ENCODE measurements around the gene GOLGA5.
"Not testable (repeated sequence)": the region's sequence is repeated elsewhere in the genome, so short reads cannot be mapped to it uniquely, and the experiment has no call there.

GOLGA5 gene

DNA sequence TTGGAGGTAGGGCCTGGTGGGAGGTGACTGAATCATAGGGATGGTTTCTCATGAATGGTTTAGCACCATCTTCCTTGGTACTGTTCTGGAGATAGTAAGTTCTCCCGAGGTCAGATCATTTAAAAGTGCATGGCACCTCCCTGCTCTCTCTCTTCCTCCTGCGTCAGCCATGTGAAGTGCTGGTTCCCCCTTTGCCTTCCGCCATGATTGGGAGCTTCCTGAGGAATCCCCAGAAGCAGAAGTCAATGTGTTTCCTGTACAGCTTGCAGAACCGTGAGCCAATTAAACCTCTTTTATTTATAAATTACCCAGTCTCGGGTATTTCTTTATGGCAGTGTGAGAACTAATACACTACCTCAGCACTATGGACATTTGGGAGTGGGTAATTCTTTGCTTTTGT, 40.9 kb upstream of the GOLGA5 start:
- TF ChIP-seq, protein P1, sequence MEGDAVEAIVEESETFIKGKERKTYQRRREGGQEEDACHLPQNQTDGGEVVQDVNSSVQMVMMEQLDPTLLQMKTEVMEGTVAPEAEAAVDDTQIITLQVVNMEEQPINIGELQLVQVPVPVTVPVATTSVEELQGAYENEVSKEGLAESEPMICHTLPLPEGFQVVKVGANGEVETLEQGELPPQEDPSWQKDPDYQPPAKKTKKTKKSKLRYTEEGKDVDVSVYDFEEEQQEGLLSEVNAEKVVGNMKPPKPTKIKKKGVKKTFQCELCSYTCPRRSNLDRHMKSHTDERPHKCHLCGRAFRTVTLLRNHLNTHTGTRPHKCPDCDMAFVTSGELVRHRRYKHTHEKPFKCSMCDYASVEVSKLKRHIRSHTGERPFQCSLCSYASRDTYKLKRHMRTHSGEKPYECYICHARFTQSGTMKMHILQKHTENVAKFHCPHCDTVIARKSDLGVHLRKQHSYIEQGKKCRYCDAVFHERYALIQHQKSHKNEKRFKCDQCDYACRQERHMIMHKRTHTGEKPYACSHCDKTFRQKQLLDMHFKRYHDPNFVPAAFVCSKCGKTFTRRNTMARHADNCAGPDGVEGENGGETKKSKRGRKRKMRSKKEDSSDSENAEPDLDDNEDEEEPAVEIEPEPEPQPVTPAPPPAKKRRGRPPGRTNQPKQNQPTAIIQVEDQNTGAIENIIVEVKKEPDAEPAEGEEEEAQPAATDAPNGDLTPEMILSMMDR (conservative IDR thresholded peaks at IDR 0.05) = no peak
- TF ChIP-seq ZFX (IDR thresholded peaks at IDR 0.05) = no peak
- no peak overlapping the region for H3K27ac ChIP-seq

DNA sequence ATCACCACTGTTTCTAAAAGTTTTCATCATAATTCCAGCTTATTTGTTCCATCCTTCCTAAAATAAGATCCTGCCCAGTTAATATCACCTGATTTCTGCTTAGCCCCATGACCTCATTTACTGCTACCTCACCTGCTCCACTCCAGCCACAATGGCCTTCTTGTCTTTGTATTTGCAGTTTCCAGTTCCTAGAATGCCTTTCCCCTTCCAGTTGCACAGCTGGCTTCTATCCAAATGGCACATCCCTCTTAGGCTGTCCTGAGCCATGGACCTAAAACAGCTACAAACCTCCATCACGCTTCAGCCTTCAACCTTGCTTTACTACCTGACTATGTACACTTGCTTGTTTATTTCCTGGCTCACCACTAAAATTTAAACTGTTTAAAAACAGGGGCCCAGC, 39.1 kb upstream of the GOLGA5 start:
- TF ChIP-seq, protein P1 (conservative IDR thresholded peaks at IDR 0.05) = no peak
- TF ChIP-seq ZFX (IDR thresholded peaks at IDR 0.05) = no peak

DNA sequence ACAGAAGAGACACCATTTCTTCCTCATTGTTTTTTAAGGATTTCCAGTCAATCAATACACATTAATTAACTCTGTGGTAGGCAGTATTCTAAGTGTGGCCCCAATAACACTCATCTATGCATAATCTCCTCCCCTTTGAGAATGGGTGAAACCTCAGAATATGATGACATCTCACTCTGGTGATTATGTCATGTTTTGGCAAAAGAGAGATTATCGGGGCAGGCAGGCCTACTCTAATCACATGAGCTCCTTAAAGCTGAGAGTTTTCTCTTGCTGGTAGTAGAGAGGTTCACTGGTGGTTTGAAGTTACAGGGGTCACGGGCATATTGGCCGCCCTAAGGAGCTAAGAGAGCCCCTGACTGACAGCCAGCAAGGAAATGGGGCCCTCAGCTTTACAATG, 38.6 kb upstream of the GOLGA5 start:
- H3K27ac ChIP-seq = no peak overlapping the region
- TF ChIP-seq, protein P1 (conservative IDR thresholded peaks at IDR 0.05) = no peak
- no peak for TF ChIP-seq ZFX (IDR thresholded peaks at IDR 0.05)

More for the DNA sequence above, 39.1 kb upstream of the GOLGA5 start:
- no peak overlapping the region for H3K27ac ChIP-seq

DNA sequence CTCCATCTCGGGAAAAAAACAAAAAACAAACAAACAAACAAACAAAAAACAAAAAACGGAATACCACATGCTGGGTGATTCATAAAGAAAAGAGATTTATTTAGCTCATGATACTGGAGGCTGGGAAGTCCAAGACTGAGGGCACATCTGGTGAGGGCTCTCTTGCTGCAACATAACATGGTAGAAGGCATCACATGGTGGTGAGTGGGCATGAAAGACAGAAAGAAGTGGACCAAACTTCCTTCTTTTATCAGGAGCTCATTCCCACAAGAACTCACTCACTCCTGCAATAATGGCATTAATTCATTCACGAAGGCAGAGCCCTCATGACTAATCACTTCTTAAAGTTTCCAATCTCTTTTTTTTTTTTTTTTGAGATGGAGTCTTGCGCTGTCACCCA, 37.7 kb upstream of the GOLGA5 start:
- no peak overlapping the region for H3K27ac ChIP-seq
- TF ChIP-seq ZFX (IDR thresholded peaks at IDR 0.05) = no peak
- TF ChIP-seq, protein P1 (conservative IDR thresholded peaks at IDR 0.05) = no peak

DNA sequence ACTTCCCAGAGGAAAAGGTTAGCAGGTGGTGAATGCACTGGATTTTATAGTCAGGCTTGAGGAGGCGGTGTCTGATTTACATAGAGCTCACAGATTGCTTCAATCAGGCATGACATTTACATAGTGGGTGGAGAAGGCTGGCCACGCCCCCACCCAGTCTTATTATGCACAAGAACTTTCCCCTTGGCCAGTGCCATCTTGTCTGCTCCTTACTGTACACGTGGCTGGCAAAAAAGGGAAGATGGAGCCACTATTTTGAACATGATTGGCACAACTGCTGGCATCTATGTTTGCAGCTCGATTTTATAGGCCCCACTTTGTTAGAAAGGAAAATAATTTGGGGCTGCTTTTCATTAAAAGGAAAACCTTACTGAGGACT, 34.8 kb upstream of the GOLGA5 start:
- TF ChIP-seq ZFX (IDR thresholded peaks at IDR 0.05) = no peak
- TF ChIP-seq, protein P1 (conservative IDR thresholded peaks at IDR 0.05) = no peak
- no peak overlapping the region; the same call in 1 of the 2 replicates for H3K27ac ChIP-seq

DNA sequence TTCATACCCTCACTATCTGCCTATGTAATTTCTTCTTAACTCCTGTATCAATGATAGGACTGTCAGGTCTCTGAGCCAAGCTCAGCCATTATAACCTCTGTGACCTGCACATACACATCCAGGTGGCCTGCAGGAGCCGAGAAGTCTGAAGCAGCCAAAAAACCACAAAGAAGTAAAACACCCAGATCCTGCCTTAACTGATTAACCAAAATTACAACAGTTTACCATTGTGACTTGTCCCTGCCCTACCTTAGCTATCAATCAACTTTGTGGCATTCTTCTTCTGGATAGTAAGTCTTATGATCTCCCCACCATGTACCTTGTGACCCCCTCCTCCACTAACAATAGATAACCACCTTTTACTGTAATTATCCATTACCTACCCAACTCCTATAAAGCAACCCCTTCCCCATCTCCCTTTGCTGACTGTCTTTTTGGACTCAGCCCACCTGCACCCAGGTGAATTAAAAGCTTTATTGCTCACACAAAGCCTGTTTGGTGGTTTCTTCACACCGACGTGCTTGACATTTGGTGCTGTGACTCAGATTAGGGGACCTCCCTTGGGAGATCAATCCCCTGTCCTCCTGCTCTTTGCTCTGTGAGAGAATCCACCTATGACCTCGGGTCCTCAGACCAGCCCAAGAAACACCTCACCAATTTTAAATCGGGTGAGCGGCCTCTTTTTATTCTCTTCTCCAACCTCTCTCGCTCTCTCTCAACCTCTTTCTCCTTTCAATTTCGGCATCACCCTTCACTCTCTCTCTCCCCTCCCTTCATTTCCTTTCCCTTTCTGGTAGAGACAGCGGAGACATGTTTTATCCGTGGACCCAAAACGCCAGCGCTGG, 34.2 kb upstream of the GOLGA5 start:
- no peak overlapping the region; the same call in 1 of the 2 replicates for H3K27ac ChIP-seq

DNA sequence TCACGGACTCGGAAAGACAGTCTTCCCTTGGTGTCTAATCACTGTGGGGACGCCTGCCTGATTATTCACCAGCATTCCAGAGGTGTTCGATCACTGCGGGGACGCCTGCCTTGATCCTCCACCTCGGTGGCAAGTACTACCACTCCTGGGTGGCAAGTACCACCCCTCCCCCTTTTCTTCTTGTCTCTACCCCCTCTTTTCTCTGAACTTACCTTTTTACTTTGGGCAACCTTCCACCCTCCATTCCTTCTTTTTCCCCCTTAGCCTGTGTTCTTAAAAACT, 33.6 kb upstream of the GOLGA5 start:
- no peak overlapping the region for H3K27ac ChIP-seq
- TF ChIP-seq ZFX (IDR thresholded peaks at IDR 0.05) = no peak
- TF ChIP-seq, protein P1 (conservative IDR thresholded peaks at IDR 0.05) = no peak

More for the DNA sequence above, 34.2 kb upstream of the GOLGA5 start:
- TF ChIP-seq, protein P1 (conservative IDR thresholded peaks at IDR 0.05) = no peak
- no peak for TF ChIP-seq ZFX (IDR thresholded peaks at IDR 0.05)

DNA sequence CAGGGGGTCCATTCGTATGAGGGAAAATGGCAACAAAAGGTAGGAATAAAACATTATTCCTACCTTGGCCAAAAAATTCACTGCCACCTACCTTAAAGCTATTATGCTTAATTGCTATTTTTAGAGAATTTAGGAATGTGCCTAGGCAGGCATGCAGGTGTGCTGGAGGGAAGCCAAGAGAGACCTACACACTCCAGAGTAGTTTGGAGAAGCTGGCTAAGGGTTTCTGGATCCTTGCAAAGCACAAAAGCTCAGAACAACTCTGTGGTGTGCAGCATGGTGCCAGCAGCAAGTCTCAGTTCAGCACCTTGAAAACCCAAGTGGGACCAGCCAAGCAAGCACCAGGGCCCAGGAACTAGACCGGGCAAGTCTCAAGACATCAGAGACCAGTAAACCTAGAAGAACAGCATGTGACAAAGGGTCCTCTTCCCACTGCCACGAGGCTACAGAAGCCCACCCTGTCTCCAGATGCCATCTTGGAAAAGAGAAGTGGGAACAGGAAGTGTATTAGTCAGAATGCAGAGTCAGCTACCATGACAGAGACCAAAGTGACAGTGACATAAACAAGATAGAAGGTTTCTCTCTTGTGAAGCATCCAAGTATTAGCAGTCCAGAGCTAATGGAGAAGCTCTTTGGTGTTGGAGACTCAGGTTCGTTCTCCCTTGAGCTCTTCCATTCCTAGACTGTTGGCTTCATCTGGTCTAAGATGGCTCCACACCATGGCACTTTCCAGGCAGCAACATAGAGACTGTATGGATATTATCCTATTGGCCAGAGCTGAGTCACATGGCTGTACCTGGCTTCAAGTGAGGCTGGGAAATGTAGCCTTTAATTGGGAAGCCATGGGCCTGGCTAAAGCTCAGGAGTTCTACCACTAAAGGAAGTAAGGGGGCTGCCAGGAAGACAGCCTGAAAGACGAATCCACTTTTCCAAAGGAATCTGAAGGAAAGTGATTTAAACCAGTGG, 30.2 kb upstream of the GOLGA5 start:
- H3K27ac ChIP-seq = not testable (repeated sequence)

DNA sequence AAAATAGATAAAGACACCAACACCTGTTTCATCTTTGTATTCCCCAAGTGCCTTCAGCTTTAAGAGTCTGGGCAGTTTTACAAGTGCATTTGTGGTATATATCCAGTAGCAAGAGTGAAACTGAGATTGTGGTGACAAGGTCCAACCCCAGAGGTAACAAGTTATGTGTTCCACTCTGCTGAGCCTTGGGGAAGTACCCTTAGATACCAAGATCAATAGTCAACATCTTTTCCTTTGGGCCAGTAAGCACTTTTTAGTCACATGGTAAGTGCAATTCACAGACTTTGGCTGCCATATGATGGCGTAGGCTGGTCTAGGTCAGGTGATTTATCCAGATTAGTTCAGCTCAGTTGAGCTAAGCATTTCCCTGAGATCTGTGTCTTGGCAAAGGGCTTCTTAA, 25.9 kb upstream of the GOLGA5 start:
- not testable (repeated sequence) for H3K27ac ChIP-seq
